AML-193 (cell line): ENCODE measurements around the gene TGFBRAP1.

Experiments
- DNase-seq, 2 experiments: peaks; one replicate each; lab custom pipeline; 2025; lab: John Stamatoyannopoulos, UW

The TGFBRAP1 gene

GRCh38 chr2:105313877-105314276, 15.7 kb downstream of the TGFBRAP1 start:
- peak; percentile 43 to 63 for DNase-seq

GRCh38 chr2:105309147-105309545, 20.4 kb downstream of the TGFBRAP1 start:
- DNase-seq, result peak; percentile 49 to 70

GRCh38 chr2:105308382-105309146, 21.0 kb downstream of the TGFBRAP1 start:
- no peak for DNase-seq

- no peak for DNase-seq
These were observed 21.6 kb downstream of the TGFBRAP1 start for GRCh38 chr2:105307962-105308361.

GRCh38 chr2:105307550-105307949, 22.0 kb downstream of the TGFBRAP1 start:
- no peak for DNase-seq

GRCh38 chr2:105307146-105307545, 22.4 kb downstream of the TGFBRAP1 start:
- DNase-seq, result no peak

- no peak for DNase-seq
These were observed 27.9 kb downstream of the TGFBRAP1 start for GRCh38 chr2:105301646-105302045.

GRCh38 chr2:105299290-105299689, 30.2 kb downstream of the TGFBRAP1 start:
- no peak for DNase-seq

- DNase-seq, result no peak
These were observed 31.5 kb downstream of the TGFBRAP1 start for GRCh38 chr2:105298017-105298416.

- DNase-seq, result no peak
These were observed 32.3 kb downstream of the TGFBRAP1 start for GRCh38 chr2:105297216-105297615.

GRCh38 chr2:105296017-105296611, 33.4 kb downstream of the TGFBRAP1 start:
- no peak for DNase-seq

- peak; percentile 48 to 72 for DNase-seq
These were observed 34.6 kb downstream of the TGFBRAP1 start for GRCh38 chr2:105294844-105295481.

GRCh38 chr2:105294046-105294445, 35.5 kb downstream of the TGFBRAP1 start:
- no peak for DNase-seq

- no peak for DNase-seq
These were observed 37.6 kb downstream of the TGFBRAP1 start for GRCh38 chr2:105291981-105292380.

- DNase-seq, result no peak
These were observed 38.4 kb downstream of the TGFBRAP1 start for GRCh38 chr2:105290981-105291660.

GRCh38 chr2:105288133-105288532, 41.4 kb downstream of the TGFBRAP1 start:
- no peak for DNase-seq

- peak; percentile 26 to 29 for DNase-seq
These were observed 41.8 kb downstream of the TGFBRAP1 start for GRCh38 chr2:105287692-105288091.

GRCh38 chr2:105283532-105283931, 46.0 kb downstream of the TGFBRAP1 start:
- DNase-seq, result no peak

GRCh38 chr2:105280281-105280680, 49.3 kb downstream of the TGFBRAP1 start:
- no peak for DNase-seq

GRCh38 chr2:105279126-105279525, 50.4 kb downstream of the TGFBRAP1 start:
- no peak for DNase-seq

- DNase-seq, result no peak
These were observed 50.9 kb downstream of the TGFBRAP1 start for GRCh38 chr2:105278654-105279053.

- no peak for DNase-seq
These were observed 55.5 kb downstream of the TGFBRAP1 start for GRCh38 chr2:105274046-105274445.

GRCh38 chr2:105272176-105272575, 57.4 kb downstream of the TGFBRAP1 start:
- no peak for DNase-seq
